Effector CD4-positive, alpha-beta T cell (primary cell): Measurements from ENCODE around the gene COL11A1. TPM values are rescaled to one million over a fixed set of nuclear protein-coding genes. Genes with fewer than 3 reads are reported as not detected.
"Not testable (repeated sequence)": the region's sequence is repeated elsewhere in the genome, so short reads cannot be mapped to it uniquely, and the experiment has no call there.

Source experiments
- DNase-seq: peaks from one replicate; pipeline ENCODE4 v3.0.0-alpha.2; 2020
- total RNA-seq: gene quantifications from one replicate; lab custom pipeline; 2026; lab: John Stamatoyannopoulos, UW

COL11A1 gene
- total RNA-seq = not detected

DNA sequence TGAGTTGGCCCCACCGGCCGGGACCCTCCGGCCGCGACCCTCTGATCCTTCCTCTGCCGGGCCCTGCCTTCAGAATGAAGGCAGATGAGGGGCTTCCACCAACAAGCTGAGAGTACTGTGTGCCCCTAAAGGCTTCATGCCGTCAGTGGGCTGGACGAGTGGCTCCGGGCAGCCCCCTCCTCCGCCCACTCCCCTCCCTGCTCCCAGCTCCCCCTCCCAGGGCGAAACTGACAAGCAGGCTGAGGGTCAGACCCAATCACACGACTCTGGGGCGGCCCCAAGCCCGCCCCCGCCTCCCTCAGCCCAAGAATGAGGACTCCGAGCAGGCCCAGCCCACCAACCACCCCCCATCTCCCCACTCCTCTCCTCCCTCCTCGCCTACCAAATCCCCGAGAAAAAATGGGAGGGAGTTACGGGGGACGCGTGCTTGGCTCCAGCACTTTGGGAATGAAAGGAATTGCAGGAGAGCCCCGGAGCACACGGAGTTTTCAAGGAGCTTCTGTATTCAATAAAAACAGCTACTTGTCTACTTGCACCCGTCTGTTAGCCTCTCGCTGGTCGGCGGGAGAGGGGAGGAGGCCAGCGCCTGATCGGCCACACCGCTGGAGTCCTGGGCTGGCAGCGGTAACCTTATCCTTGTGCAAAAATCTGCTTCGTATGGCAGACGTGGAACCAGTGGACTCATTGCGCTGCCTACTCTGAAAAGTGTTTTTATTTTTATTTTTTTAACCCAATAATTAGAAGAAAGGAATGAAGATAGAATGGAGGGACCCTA, at the start of gene COL11A1:
Gene COL11A1 (minus strand): TSS at position 147 of the 775 bp plus-strand sequence. CDS start 344 bp downstream, outside the sequence.
- no peak for DNase-seq

- no peak for DNase-seq
Measured at GRCh38 chr1:103156966-103157365, 48.6 kb upstream of the COL11A1 start.

DNA sequence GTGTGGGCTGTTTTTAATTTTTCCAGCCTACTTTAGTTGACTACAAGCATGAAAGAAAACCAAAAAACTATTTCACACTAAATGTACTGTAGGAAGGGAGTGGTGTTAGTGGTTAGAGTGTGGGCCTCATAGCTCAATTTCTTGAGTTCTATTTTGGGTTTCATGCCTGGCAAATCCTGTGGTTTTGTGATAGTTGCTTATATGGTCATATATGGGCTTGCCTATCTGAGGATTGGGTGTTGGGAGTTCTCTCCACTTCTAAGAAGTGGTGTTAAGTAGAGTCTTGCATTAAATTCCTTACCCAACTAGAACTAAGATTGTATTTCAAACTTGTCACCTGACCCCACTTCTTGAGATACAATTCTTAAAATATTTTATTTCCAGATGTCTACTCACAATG, 37.8 kb upstream of the COL11A1 start:
- no peak for DNase-seq

DNA sequence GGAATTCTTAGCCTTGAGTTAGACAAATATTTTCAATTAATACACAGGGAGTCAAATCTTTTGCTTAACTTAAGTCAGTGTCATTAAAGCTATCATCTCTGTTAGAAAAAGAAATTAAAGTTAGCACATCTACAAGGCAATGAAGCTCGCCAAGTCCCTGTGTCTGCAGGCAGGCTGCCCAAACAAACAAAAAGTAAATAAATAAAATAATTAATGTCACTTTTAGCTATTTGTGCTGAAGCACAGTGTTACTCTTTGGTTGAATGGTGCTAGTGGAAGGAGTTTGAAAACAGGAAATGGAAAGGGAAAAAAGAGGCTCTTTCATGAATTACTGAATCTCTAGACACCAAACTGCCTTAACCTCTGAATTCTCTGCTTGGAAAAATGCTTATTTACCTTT, 37.1 kb upstream of the COL11A1 start:
- no peak for DNase-seq

DNA sequence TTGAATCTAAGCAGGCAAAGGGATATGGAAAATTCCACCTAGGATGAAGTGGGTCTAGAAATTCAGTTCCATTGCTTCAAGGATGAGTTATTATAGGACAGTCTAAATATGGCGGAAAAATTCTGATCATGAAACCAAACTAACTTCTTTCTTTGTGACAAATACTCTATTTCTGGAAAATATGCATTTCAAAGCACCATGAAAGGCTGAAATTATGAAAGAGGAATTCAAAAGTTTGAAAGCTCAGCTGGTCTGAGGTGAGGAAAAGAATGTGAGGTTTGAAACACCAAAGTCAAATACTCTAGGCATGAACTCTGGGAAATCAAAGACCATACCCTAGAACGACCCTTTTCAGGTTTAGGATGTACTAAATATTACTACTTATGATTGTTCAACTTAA, 36.4 kb upstream of the COL11A1 start:
- DNase-seq = no peak

- DNase-seq = no peak
Measured at GRCh38 chr1:103142461-103142860, 34.1 kb upstream of the COL11A1 start.

GRCh38 chr1:103129796-103130195, 21.5 kb upstream of the COL11A1 start:
- DNase-seq = no peak

DNA sequence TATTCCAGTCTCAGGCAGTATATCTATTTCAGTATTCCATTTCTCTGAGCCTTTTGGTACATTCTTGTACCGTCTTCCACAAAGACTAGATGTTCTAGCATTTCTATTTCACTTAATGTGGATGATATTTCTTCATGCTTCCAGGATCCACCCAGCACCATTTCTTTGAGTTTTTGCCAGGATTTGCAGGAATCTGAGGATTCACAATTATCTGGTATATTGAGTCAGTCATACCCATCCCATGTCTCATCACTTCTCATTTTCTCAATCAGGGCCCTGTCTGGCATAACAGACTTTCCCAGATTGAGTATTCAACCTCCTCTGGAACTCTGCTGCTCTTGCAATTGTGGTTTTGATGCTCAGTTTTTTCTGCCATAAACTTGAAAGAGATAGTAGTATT, 20.9 kb upstream of the COL11A1 start:
- no peak for DNase-seq

- not testable (repeated sequence) for DNase-seq
Measured at GRCh38 chr1:103128256-103128655, 19.9 kb upstream of the COL11A1 start.

DNA sequence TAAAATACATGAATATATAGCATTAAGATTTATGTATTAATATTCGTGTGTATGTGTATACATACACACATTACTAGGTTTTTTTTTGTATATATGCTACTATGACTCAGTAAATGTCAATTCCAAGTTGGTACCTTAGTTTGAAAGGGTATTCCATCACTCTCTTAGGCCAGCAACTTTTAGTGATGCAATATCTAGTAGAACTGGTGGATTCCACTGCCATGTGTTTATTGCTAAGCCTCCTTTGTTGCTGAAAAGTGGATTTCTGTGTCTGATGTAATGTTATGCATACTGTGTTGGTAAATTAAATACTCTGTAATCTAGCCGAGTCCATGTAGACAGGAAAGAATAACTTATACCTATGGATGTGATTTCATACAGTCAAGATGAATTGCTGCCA, 16.9 kb upstream of the COL11A1 start:
- DNase-seq = no peak

DNA sequence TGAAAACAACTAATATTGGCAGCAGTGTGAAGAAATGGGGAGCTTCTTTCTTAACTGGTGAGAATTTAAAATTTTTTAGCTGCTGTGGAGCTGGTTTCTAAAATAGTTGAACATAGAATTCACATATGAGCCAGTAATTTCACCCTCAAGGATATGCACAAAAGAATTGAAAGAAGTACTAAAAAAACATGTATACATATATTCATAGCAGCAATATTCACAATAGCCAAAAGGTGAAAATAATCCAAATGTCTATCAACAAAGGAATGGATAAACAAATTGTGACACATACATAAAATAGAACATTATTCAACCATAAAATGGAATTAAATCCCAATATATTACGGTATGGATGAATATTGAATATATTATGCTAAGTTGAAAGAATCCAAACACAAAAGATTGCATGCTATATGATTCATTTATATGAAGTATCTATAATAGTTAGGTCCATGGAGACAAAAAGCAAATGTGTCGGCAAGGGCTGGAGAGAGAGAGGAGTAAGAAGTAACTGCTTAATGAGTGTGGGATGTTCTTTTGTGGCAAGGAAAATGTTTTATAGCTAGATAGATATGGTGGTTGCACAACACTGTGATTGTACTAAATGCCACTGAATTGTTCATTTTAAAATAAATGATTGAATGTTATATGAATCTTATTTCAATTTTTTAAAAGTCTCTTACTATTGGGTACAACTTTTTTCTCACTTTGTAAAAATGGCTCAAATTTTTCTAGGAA, 14.8 kb upstream of the COL11A1 start:
- no peak for DNase-seq

DNA sequence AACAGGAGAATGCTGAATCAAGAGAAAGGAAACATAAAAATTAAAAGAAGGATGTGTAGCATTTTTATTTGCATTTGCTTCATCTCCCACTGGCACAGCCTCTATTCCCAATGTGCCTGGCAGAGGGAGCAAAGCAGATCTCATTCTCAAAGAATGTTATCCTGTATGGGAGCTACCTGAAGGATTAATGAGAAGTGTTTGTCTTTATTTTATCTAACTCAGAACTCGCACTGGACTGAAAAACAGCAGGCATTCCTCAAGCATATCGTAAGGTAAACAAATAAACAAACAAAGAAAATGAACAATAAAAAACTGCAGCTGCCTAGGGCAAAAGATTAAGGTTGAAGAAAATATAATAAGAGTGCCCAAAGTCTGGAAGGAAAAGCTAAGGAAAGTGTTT, 12.7 kb upstream of the COL11A1 start:
- no peak for DNase-seq

DNA sequence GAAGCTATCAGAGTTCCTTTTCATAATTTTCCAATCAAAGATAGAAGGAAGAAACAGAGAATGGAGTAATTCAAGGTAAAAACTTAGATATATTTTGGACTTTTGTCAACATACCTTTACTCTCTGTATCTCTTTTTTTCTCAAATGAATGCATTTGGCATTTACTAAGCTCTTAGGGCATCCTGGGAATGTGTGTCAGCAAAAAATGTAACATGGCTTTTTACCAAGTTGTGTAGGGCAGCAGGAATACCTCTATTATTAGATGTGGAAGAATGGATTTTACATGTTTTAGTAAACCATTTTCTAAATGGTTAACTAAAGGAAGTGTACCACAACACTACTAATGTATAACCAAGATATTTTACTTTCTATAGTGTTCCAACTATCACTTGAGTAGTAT, 4.2 kb upstream of the COL11A1 start:
- no peak for DNase-seq

DNA sequence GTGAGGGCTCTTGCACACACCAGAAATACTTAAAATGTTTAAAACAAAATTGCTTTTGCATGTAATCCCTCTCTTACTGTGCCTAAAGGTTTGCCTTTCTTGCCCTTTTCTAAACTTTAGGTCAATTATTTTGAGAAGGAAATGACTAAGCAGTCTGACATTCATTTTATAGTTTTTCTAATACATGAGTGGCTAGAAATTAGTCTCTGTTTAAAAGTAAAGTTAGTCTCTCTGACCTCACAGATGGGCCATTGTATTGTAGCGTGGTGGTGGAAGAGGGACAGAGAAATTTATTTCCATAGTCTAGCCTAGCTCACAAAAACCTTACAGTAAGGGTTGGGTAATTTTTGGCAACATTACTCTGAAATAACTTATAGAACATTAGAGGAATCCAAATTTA, 3.6 kb upstream of the COL11A1 start:
- no peak for DNase-seq

DNA sequence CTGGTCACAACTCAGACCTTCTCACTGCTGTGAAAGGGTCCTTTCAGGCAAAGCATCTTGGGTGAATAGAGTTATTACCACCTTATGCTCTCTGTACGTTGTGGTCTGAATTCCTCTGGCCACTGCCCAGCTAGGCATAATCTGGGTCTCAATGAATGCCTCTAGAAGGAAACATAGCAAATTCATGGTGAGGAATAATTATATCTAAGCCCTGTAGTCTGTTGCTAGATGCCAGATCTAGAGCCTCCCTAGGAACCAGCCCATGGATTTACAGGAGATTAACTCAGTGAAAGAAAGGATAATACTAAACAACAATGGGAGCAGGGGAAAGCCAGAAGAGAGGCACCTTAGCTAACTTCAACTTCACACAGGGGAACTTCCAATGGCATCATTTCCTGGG, 2.4 kb upstream of the COL11A1 start:
- no peak for DNase-seq

- DNase-seq = no peak
Measured at GRCh38 chr1:103109311-103109920, 1.1 kb upstream of the COL11A1 start.

- no peak for DNase-seq
Measured at GRCh38 chr1:103107741-103108375, 464 bp downstream of the COL11A1 start.

DNA sequence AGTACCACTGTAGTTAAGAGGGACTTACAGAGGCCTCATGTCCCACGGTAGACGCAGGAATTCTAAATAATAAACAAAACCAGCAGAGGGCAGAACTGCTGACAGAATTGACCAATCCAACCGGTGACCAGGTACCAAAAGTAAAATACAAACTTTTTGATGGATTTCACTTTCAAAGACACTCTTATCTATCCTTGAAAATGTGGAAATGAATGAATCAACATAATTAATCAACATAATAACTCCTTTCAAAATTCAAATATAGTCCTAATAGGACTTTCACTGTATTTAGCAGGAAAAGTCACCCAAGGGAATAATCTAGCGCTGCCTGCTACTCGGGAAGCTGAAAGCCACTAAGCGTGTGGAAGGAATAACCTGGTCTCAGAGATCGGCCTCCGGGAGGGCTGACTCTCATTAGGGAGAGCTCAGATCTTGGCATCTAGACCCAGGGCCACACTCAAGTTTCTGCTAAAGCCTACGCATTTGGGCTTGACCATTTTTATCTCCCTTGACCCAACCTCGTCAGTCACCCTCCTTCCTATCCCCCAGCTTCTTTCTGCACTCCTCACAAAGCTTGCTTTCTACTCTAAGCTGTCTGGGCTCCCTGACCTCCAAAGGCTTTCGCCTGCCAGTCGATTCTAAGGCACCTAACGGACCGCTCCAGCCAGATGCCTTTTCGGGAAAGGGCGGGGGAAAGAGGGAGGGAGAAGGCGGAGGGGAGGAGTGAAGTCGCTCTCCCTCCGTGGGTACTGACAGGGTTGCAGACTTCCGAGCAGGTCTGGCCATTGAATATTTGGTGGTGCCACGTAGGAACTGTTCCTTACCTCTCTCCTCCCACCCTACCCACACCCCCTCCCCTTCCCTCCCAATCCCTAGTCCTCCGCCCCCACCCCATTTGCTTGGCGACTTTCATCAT, 1.6 kb downstream of the COL11A1 start:
- DNase-seq = no peak

GRCh38 chr1:103101399-103101798, 6.9 kb downstream of the COL11A1 start:
- no peak for DNase-seq

DNA sequence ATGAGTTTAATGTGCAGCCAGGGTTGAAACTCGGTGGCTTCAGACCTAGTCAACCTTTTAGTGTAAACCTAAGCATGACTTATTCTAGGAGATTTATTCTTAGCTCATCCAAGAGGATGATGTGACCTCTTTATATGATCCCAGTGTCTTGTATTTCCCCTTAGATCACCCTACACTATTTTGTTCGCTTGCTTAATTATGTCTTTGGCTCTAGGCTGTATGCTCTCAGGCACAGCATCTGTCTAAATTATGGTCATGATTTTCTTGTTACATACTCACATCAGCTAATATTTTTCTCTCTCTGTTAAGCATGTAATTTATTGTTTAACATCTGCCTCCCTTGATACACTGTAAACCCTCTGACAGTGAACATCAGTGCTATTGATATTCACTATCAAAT, 19.1 kb downstream of the COL11A1 start:
- no peak for DNase-seq

DNA sequence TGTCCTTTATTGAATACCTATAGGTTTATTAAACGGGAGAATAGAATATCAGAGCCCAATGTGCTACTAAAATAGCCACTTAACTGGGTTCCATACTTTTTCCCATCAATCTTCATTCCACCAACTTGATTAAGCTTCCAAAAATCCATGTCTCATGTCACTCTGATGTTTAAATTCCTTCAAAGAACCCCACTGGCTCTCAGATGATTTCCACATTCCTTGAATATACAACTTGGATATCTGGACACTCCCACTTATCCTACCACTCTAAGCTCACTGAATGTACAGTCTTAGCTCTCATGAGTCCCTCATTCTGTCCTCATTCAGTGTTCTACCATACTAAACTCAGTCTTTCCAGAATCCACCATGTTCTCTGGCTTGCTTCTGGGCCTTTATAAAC, 21.1 kb downstream of the COL11A1 start:
- DNase-seq = no peak

DNA sequence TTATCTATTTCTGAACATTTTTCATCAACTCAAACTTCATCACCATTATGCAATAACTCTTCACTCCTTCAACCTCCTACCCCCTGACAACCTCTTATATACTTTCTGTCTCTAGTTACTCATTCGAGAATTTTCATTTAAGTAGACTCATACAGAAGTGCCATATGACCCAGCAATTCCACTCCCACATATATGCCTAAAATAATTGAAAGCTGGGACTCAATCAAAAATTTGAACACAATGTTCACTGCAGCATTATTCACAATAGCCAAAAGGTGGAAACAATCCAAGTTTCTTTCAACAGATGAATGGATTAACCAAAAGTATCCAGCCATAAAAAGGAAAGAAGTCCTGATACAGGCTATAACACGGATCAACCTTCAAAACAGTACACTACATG, 24.1 kb downstream of the COL11A1 start:
- DNase-seq = no peak
